DMS114 treated with DMSO at 0.1 percent for 48 hours (cell line): ENCODE results near the gene TDG.
"Not testable (repeated sequence)": the region's sequence is repeated elsewhere in the genome, so short reads cannot be mapped to it uniquely, and the experiment has no call there.

Source experiments
- DNase-seq: peaks from one replicate; lab custom pipeline; 2025; ENCODE audit not compliant: unreplicated experiment; lab: John Stamatoyannopoulos, UW

Gene TDG

GRCh38 chr12:104012331-104012730 is 46.7 kb downstream of the TDG start:
- DNase-seq: no peak

GRCh38 chr12:104021862-104022261 is 56.2 kb downstream of the TDG start:
- not testable (repeated sequence) for DNase-seq

GRCh38 chr12:104022786-104023185 is 57.1 kb downstream of the TDG start:
- no peak for DNase-seq

- DNase-seq: no peak
Measured at GRCh38 chr12:104023710-104024109, 58.0 kb downstream of the TDG start.

GRCh38 chr12:104024348-104024747 is 58.7 kb downstream of the TDG start:
- no peak for DNase-seq

- no peak for DNase-seq
Measured at GRCh38 chr12:104025771-104026170, 60.1 kb downstream of the TDG start.

GRCh38 chr12:104026841-104027599 is 61.3 kb downstream of the TDG start:
- DNase-seq: no peak

- DNase-seq: not testable (repeated sequence)
Measured at GRCh38 chr12:104030596-104030995, 64.9 kb downstream of the TDG start.

- DNase-seq: not testable (repeated sequence)
Measured at GRCh38 chr12:104036143-104036542, 70.5 kb downstream of the TDG start.
